GM08714 (cell line): ENCODE measurements around the gene LZTS3.
"Not testable (repeated sequence)": the region's sequence is repeated elsewhere in the genome, so short reads cannot be mapped to it uniquely, and the experiment has no call there.

Experiments
- H3K4me3 ChIP-seq: fragments of 200-500 bp; sonication (Bioruptor generic); 2 replicates; pipeline ENCODE4 v1.5.1; 2014; ENCODE audit warnings: mild to moderate bottlenecking, low read length, inconsistent platforms
- ZNF274 ChIP-seq: IDR thresholded peaks from 2 replicates; pipeline ENCODE4 v1.6.1; 2012; ENCODE audit warnings: mild to moderate bottlenecking, low read depth, low read length

The LZTS3 gene

GRCh38 chr20:3150908-3151307, 22.4 kb downstream of the LZTS3 start:
- H3K4me3 ChIP-seq = no peak overlapping the region
- no peak for TF ChIP-seq ZNF274

DNA sequence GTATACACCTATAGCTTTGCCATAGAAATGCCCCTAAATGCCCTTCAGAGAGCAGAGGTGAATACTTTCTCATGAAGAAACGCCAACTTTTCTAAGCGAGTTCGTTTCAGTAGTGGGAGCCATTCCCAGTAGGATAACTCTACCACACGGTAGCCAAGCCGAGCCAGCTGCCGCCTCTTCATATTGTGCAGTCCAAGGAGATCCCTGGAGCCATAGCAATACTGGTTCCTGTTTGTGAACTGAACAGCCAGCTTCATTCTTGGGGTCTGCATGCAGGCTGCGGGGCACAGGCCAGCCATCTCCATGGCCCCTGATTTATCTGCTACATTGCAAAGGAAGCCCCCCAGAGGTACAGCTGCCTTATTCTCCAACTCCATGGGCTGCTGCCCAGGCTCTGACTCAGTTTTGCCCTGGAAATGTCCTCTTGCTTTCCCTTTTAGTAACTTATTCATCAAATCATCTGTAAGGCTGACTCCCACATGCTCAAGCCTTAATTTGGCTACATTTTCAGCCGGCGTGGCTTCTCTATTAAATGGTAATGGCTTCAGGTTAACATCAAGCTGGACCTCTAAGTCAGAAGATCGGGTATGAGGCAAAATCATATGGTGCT, 26.5 kb downstream of the LZTS3 start:
- H3K4me3 ChIP-seq = no peak overlapping the region
- no peak for TF ChIP-seq ZNF274

- TF ChIP-seq ZNF274 = no peak
- no peak overlapping the region for H3K4me3 ChIP-seq
These were observed 31.6 kb downstream of the LZTS3 start for GRCh38 chr20:3141757-3142156.

DNA sequence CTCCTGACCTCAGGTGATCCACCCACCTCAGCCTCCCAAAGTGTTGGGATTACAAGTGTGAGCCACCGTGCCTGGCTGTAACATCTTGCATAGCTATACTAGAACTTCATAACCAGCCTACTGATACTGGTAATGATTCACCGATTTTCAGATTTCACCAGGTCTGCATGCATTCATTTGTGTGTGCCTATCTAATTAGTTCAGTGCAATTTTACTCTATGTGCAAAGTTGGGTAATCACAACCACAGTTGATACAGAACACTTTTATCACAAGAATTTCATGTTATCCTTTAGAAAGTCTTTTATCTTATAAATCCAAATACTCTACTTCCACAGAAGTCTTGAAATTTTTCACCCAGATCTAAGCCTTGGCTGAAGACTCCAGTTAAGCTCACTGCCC, 35.9 kb downstream of the LZTS3 start:
- no peak overlapping the region for H3K4me3 ChIP-seq
- TF ChIP-seq ZNF274 = no peak

DNA sequence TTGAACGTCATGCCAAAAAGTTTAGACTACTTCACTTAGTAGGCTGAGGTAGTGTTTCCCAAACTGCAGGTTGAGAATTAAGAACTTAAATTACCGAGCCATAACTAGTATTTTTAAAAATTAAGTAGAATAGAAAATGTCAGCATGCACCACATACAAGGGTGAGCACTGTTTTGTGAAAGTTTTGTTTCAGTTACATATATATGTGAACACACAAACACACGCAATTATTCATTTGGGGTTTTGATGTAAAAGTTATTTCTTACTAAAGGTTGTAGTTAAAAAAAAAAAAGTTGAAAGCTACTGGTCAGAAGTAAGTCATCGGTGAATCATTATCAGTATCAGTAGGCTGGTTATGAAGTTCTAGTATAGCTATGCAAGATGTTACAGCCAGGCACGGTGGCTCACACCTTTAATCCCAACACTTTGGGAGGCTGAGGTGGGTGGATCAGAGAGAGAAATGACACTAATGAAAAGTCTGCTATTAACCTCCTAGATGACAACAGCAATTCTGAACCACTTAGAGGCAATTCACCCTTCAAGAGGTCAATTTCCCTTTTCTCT, 37.8 kb downstream of the LZTS3 start:
- TF ChIP-seq ZNF274 = no peak
- no peak overlapping the region for H3K4me3 ChIP-seq

DNA sequence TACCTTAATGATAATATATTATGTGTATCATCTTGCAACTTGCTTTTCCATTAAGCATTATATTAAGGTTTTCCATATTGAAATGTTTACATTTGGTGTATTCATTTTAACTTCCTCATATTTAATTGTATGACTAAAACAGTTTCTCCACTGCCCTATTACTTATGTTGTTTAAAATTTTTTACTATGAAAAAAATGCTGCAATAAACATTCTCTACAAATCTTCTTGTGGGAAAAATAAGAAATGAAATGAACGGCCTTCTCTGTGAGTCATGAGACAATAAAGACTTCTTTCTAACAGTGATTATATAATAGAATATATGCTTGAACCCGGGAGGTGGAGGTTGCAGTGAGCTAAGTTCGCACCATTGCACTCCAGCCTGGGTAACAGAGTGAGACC, 39.2 kb downstream of the LZTS3 start:
- no peak overlapping the region for H3K4me3 ChIP-seq
- TF ChIP-seq ZNF274 = no peak

- no peak overlapping the region for H3K4me3 ChIP-seq
- TF ChIP-seq ZNF274 = no peak
These were observed 40.2 kb downstream of the LZTS3 start for GRCh38 chr20:3133155-3133554.

GRCh38 chr20:3130051-3130600, 43.2 kb downstream of the LZTS3 start:
- TF ChIP-seq ZNF274 = no peak
- H3K4me3 ChIP-seq = no peak overlapping the region

DNA sequence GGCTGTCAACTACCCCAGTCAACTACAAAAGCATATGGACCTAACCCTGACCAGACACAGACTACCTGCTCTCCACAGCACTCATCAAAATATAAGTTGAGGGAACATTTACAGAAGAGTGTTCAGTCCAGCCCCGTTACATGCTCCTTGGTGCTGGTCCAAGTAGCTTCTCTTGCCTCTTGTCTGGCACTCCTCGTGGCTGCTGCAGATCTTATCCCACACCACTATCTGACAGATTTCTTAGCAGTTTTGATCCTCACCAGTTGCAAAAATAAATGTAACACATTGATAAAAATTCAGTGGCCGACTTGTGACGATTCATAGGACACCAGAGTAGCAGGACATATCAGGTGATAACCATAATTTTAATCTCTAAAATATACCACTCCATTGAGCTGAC, 44.3 kb downstream of the LZTS3 start:
- TF ChIP-seq ZNF274 = no peak
- no peak overlapping the region for H3K4me3 ChIP-seq

DNA sequence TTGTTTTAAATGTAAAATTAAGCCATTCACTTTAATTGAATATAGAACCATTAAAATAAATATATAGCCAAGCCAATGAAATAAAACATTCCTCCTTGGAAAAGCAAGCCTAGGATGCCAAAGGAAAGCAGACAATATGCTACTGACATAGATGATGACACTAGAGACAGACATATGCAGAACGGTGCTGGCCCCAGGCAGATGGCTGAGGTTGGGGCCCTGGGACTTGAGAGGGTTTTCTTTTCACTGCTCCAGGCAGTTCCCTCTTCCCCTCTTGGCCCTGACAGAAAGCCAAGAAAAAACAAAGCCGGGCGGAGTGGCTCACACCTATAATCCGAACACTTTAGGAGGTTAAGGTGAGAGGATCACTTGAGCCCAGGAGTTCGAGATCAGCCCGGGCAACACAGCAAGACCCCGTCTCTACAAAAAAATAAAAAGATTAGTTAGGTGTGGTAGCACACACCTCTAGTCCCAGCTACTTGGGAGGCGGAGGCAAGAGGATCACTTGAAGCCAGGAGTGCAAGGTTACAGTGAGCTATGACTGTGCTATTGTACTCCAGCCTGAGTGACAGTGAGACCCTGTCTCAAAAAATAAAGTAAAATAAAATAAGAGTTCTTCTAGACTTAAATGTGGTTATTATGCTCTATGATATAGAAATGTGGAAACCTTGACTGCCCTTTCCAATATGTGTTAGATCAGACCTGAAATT, 44.9 kb downstream of the LZTS3 start:
- no peak overlapping the region for H3K4me3 ChIP-seq
- no peak for TF ChIP-seq ZNF274

DNA sequence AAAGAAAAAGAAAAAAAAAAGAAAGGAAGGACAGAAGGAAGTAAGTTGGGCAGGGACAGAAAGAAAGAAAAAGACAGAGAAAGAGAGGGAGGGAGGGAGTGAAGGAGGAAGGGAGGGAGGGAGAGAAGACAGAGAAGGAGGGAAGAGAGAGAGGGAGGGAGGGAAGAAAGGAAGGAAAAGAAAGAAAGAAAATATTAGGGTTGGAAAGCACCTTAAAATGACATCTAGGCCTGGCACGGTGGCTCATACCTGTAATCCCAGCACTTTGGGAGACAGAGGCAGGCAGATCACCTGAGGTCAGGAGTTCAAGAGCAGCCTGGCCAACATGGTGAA, 46.9 kb downstream of the LZTS3 start:
- TF ChIP-seq ZNF274 = no peak
- no peak overlapping the region for H3K4me3 ChIP-seq

DNA sequence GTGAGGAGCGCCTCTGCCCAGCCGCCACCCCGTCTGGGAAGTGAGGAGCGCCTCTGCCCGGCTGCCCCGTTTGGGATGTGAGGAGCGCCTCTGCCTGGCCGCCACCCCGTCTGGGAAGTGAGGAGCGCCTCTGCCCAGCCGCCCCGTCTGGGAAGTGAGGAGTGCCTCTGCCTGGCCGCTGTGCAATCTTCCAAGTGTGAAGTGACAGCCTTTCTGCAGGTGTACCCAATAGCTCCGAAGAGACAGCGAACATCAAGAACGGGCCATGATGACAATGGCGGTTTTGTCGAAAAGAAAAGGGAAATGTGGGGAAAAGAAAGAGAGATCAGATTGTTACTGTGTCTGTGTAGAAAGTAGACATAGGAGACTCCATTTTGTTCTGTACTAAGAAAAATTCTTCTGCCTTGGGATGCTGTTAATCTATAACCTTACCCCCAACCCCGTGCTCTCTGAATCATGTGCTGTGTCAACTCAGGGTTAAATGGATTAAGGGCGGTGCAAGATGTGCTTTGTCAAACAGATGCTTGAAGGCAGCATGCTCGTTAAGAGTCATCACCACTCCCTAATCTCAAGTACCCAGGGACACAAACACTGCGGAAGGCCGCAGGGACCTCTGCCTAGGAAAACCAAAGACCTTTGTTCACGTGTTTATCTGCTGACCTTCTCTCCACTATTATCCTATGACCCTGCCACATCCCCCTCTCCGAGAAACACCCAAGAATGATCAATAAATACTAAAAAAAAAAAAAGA, 47.4 kb downstream of the LZTS3 start:
- H3K4me3 ChIP-seq = not testable (repeated sequence)

- not testable (repeated sequence) for H3K4me3 ChIP-seq
These were observed 48.4 kb downstream of the LZTS3 start for GRCh38 chr20:3124773-3125560.

- H3K4me3 ChIP-seq = not testable (repeated sequence)
These were observed 49.2 kb downstream of the LZTS3 start for GRCh38 chr20:3124163-3124562.
